HEK293 (cell line): ENCODE data around the gene ITIH3.

Source experiments
- KLF17 ChIP-seq: fragments of 450-650 bp; formaldehyde crosslinking; IDR thresholded peaks from 2 replicates; pipeline ENCODE4 v1.5.1; 2016; ENCODE audit warnings: missing biosample characterization, missing genetic modification characterization
- KLF7 ChIP-seq: fragments of 450-650 bp; formaldehyde crosslinking; IDR thresholded peaks from 2 replicates; pipeline ENCODE4 v1.5.1; 2016; ENCODE audit warnings: missing biosample characterization, missing genetic modification characterization, borderline replicate concordance
- PRDM4 ChIP-seq: fragments of 450-650 bp; formaldehyde crosslinking; IDR thresholded peaks from 2 replicates; pipeline ENCODE4 v1.5.1; 2017; ENCODE audit warnings: missing biosample characterization, missing genetic modification characterization
- SCRT1 ChIP-seq: fragments of 450-650 bp; formaldehyde crosslinking; IDR thresholded peaks from 2 replicates; pipeline ENCODE4 v1.5.1; 2016; ENCODE audit warnings: missing biosample characterization, missing genetic modification characterization, borderline replicate concordance
- SP2 ChIP-seq: fragments of 450-650 bp; formaldehyde crosslinking; IDR thresholded peaks from 2 replicates; pipeline ENCODE4 v1.5.1; 2016; ENCODE audit warnings: missing biosample characterization, missing genetic modification characterization
- ZBTB49 ChIP-seq: fragments of 450-650 bp; formaldehyde crosslinking; IDR thresholded peaks from 2 replicates; pipeline ENCODE4 v1.5.1; 2016; ENCODE audit warnings: missing biosample characterization, missing genetic modification characterization, low read depth
- ZNF311 ChIP-seq: fragments of 450-650 bp; formaldehyde crosslinking; IDR thresholded peaks from 2 replicates; pipeline ENCODE4 v1.5.1; 2017; ENCODE audit warnings: missing biosample characterization, missing genetic modification characterization, borderline replicate concordance
- ZNF394 ChIP-seq: fragments of 450-650 bp; formaldehyde crosslinking; IDR thresholded peaks from 2 replicates; pipeline ENCODE4 v1.5.1; 2016; ENCODE audit warnings: missing biosample characterization, missing genetic modification characterization, mild to moderate bottlenecking, moderate library complexity, borderline replicate concordance
- ZNF423 ChIP-seq: fragments of 450-650 bp; formaldehyde crosslinking; IDR thresholded peaks from 2 replicates; pipeline ENCODE4 v1.5.1; 2016; ENCODE audit warnings: missing biosample characterization, missing genetic modification characterization
- ZNF521 ChIP-seq: fragments of 450-650 bp; formaldehyde crosslinking; IDR thresholded peaks from 2 replicates; pipeline ENCODE4 v1.5.1; 2017; ENCODE audit warnings: missing biosample characterization, mild to moderate bottlenecking, missing genetic modification characterization
- ZNF621 ChIP-seq: fragments of 450-650 bp; formaldehyde crosslinking; IDR thresholded peaks from 2 replicates; pipeline ENCODE4 v1.5.1; 2017; ENCODE audit warnings: missing biosample characterization, missing genetic modification characterization
- ZNF626 ChIP-seq: fragments of 450-650 bp; sonication (Bioruptor Pico); formaldehyde crosslinking; IDR thresholded peaks from 2 replicates; pipeline ENCODE4 v1.5.1; 2018; ENCODE audit warnings: missing biosample characterization, missing genetic modification characterization, inconsistent platforms
- ZNF654 ChIP-seq: fragments of 450-650 bp; formaldehyde crosslinking; IDR thresholded peaks from 2 replicates; pipeline ENCODE4 v1.5.1; 2016; ENCODE audit warnings: low read depth, missing biosample characterization, missing genetic modification characterization
- ZNF658 ChIP-seq: fragments of 450-650 bp; formaldehyde crosslinking; IDR thresholded peaks from 2 replicates; pipeline ENCODE4; 2016; ENCODE audit warnings: missing biosample characterization, missing genetic modification characterization
- ZNF660 ChIP-seq: fragments of 450-650 bp; IDR thresholded peaks from 2 replicates; pipeline ENCODE4 v1.5.1; 2018; ENCODE audit warnings: missing biosample characterization, mild to moderate bottlenecking, missing genetic modification characterization
- ZSCAN16 ChIP-seq: fragments of 450-650 bp; formaldehyde crosslinking; IDR thresholded peaks from 2 replicates; pipeline ENCODE4 v1.5.1; 2016; ENCODE audit warnings: missing biosample characterization, missing genetic modification characterization
- ZSCAN23 ChIP-seq: fragments of 450-650 bp; formaldehyde crosslinking; IDR thresholded peaks from 2 replicates; pipeline ENCODE4 v1.5.1; 2016; ENCODE audit warnings: missing biosample characterization, missing genetic modification characterization
- TF ChIP-seq, protein P1 (sequence below): fragments of 450-650 bp; formaldehyde crosslinking; IDR thresholded peaks from 2 replicates; pipeline ENCODE4 v1.5.1; 2016; ENCODE audit warnings: missing biosample characterization, missing genetic modification characterization
- TF ChIP-seq, protein P2 (sequence below): fragments of 450-650 bp; formaldehyde crosslinking; optimal IDR thresholded peaks from 2 replicates; pipeline ENCODE3; 2016; ENCODE audit warnings: missing biosample characterization, mild to moderate bottlenecking, missing genetic modification characterization
- TF ChIP-seq, protein P3 (sequence below): fragments of 450-650 bp; formaldehyde crosslinking; IDR thresholded peaks from 2 replicates; pipeline ENCODE4 v1.5.1; 2017; ENCODE audit warnings: missing biosample characterization, missing genetic modification characterization

The ITIH3 gene

GRCh38 chr3:52851348-52851747 is 56.8 kb downstream of the ITIH3 start (continued):
- no peak for TF ChIP-seq PRDM4
- TF ChIP-seq ZNF423 (tag by site-specific recombination): no peak
- TF ChIP-seq, protein P1, sequence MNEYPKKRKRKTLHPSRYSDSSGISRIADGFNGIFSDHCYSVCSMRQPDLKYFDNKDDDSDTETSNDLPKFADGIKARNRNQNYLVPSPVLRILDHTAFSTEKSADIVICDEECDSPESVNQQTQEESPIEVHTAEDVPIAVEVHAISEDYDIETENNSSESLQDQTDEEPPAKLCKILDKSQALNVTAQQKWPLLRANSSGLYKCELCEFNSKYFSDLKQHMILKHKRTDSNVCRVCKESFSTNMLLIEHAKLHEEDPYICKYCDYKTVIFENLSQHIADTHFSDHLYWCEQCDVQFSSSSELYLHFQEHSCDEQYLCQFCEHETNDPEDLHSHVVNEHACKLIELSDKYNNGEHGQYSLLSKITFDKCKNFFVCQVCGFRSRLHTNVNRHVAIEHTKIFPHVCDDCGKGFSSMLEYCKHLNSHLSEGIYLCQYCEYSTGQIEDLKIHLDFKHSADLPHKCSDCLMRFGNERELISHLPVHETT (tag by site-specific recombination): no peak
- peak; percentile 39; the same call in 1 of the 2 replicates for TF ChIP-seq ZNF660 (tag by site-specific recombination)
- TF ChIP-seq ZSCAN23 (tag by site-specific recombination): no peak
- TF ChIP-seq KLF17: no peak
- no peak for TF ChIP-seq ZNF621
- TF ChIP-seq ZSCAN16 (tag by site-specific recombination): no peak
- TF ChIP-seq, protein P2, sequence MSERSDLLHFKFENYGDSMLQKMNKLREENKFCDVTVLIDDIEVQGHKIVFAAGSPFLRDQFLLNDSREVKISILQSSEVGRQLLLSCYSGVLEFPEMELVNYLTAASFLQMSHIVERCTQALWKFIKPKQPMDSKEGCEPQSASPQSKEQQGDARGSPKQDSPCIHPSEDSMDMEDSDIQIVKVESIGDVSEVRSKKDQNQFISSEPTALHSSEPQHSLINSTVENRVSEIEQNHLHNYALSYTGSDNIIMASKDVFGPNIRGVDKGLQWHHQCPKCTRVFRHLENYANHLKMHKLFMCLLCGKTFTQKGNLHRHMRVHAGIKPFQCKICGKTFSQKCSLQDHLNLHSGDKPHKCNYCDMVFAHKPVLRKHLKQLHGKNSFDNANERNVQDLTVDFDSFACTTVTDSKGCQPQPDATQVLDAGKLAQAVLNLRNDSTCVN: no peak
- TF ChIP-seq, protein P3, sequence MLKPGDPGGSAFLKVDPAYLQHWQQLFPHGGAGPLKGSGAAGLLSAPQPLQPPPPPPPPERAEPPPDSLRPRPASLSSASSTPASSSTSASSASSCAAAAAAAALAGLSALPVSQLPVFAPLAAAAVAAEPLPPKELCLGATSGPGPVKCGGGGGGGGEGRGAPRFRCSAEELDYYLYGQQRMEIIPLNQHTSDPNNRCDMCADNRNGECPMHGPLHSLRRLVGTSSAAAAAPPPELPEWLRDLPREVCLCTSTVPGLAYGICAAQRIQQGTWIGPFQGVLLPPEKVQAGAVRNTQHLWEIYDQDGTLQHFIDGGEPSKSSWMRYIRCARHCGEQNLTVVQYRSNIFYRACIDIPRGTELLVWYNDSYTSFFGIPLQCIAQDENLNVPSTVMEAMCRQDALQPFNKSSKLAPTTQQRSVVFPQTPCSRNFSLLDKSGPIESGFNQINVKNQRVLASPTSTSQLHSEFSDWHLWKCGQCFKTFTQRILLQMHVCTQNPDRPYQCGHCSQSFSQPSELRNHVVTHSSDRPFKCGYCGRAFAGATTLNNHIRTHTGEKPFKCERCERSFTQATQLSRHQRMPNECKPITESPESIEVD (tag by site-specific recombination): no peak
- TF ChIP-seq KLF7 (tag by site-specific recombination): no peak
- peak; percentile 81; the same call in 1 of the 2 replicates for TF ChIP-seq ZNF394 (tag by site-specific recombination)
- peak; percentile 89 for TF ChIP-seq ZNF654 (tag by site-specific recombination)
- no peak for TF ChIP-seq SCRT1
- no peak for TF ChIP-seq ZBTB49 (tag by site-specific recombination)
- TF ChIP-seq ZNF658 (tag by site-specific recombination): no peak
- no peak for TF ChIP-seq ZNF626 (tag by site-specific recombination)
- no peak for TF ChIP-seq ZNF521
- no peak for TF ChIP-seq SP2 (tag by site-specific recombination)
- TF ChIP-seq ZNF311 (tag by site-specific recombination): no peak
